ENCODE measurements around the gene PPM1A.

DNA sequence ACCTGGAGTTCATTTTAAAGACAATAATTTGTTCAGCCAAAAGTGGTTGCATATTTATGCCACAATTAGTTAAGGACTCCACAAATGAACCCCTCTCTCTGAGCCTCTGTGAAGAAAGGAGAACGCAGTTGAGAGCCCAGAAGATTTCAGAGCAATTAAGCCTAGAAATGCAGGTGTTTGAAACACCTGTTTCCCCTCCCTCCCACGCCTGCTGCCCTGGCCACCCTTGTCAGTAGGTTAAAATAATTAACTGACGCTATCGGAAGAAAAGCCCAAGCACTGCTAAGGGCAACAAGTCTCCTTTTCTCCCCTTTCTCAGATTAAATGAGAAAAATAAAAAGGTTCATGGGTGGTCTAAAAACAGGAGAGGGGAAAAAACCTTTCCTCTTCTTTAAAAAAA is 99.2 kb downstream of the PPM1A start:
- TF ChIP-seq FOXM1 (CRISPR knock-in tag; IDR thresholded peaks at IDR 0.05) (no peak), AKAP8 (CRISPR knock-in tag; IDR thresholded peaks at IDR 0.05) (no peak), POLR2A (IDR thresholded peaks at IDR 0.05; ENCODE audit: insufficient read depth in 1 of 2, low read depth in 2 of 2, low read length in 2 of 2) (no peak), NCOR1 (IDR thresholded peaks at IDR 0.05; ENCODE audit: borderline replicate concordance, low read length) (no peak), RBFOX2 (IDR thresholded peaks at IDR 0.05; ENCODE audit: low read depth, low read length) (no peak), GATAD2A (CRISPR knock-in tag; IDR thresholded peaks at IDR 0.05) (no peak)
